AG04449 (cell line): Measurements from ENCODE around the gene SEC11A.
"Not testable (repeated sequence)": the region's sequence is repeated elsewhere in the genome, so short reads cannot be mapped to it uniquely, and the experiment has no call there.

Experiments
- CTCF ChIA-PET: fragments of 350-600 bp; formaldehyde crosslinking; extraction: SDS; loops from one replicate; lab custom pipeline; 2021; ENCODE audit warnings: antibody characterized with exemption; lab: Yijun Ruan, JAX
- POLR2A ChIA-PET: fragments of 400-600, 350-600 bp; formaldehyde crosslinking; extraction: SDS; loops from one replicate; lab custom pipeline; 2020; ENCODE audit warnings: antibody characterized with exemption, inconsistent platforms; lab: Yijun Ruan, JAX
- DNase-seq: peaks from one replicate; pipeline ENCODE4 v3.0.0-alpha.2; 2010; ENCODE audit warnings: low read depth, low spot score
- H3K4me3 ChIP-seq: 2 replicates; pipeline ENCODE4 v1.5.1; 2011; ENCODE audit warnings: low read depth, mild to moderate bottlenecking, control low read depth, low read length
- CTCF ChIP-seq: IDR thresholded peaks from one replicate; pipeline ENCODE4 v1.5.1; 2011; ENCODE audit warnings: mild to moderate bottlenecking, moderate library complexity, low read length, control low read depth, inconsistent platforms; ENCODE audit not compliant: insufficient read depth; ENCODE audit errors: missing control alignments

SEC11A gene

GRCh38 chr15:84760219-84760618 lies 44.3 kb upstream of the SEC11A start:
- CTCF ChIA-PET: no interaction called here
- H3K4me3 ChIP-seq: no peak overlapping the region
- no peak for DNase-seq
- POLR2A ChIA-PET: no interaction called here
- TF ChIP-seq CTCF: no peak

- ChIA-PET CTCF (no interaction called here), POLR2A (no interaction called here)
- DNase-seq: no peak
- TF ChIP-seq CTCF: no peak
- no peak overlapping the region for H3K4me3 ChIP-seq
Measured at GRCh38 chr15:84759018-84759417, 43.1 kb upstream of the SEC11A start.

GRCh38 chr15:84755736-84756527 lies 40.0 kb upstream of the SEC11A start:
- TF ChIP-seq CTCF: no peak
- H3K4me3 ChIP-seq: no peak overlapping the region
- no peak for DNase-seq
- ChIA-PET POLR2A (interaction anchor here (0.8 kb wide), 1 partner anchor 40 kb away, joined by 4 read pairs; the partner anchor contains the start of gene SEC11A), CTCF (interaction anchor here (1.0 to 1.2 kb wide), 2 partner anchors 13 to 122 kb away, joined by 3 to 4 read pairs; no protein-coding TSS in a partner anchor)

- POLR2A ChIA-PET: interaction anchor here (0.8 kb wide), 1 partner anchor 39 kb away, joined by 4 read pairs; the partner anchor contains the start of gene SEC11A
- H3K4me3 ChIP-seq, DNase-seq, CTCF ChIA-PET: not testable (repeated sequence)
Measured at GRCh38 chr15:84754889-84755288, 39.0 kb upstream of the SEC11A start.

GRCh38 chr15:84752700-84753099 lies 36.8 kb upstream of the SEC11A start:
- TF ChIP-seq CTCF: no peak
- CTCF ChIA-PET: interaction anchor here (1.3 to 1.6 kb wide), 2 partner anchors 94 to 97 kb away, joined by 4 read pairs; no protein-coding TSS in a partner anchor
- no peak for DNase-seq
- H3K4me3 ChIP-seq: no peak overlapping the region
- POLR2A ChIA-PET: interaction anchor here (0.6 kb wide), 1 partner anchor 17 kb away, joined by 4 read pairs; no protein-coding TSS in a partner anchor

GRCh38 chr15:84752195-84752594 lies 36.3 kb upstream of the SEC11A start:
- POLR2A ChIA-PET: interaction anchor here (0.5 to 0.6 kb wide), 2 partner anchors 9 to 17 kb away, joined by 3 to 4 read pairs; no protein-coding TSS in a partner anchor
- no peak for DNase-seq
- no peak for TF ChIP-seq CTCF
- CTCF ChIA-PET: interaction anchor here (1.3 to 1.6 kb wide), 2 partner anchors 94 to 96 kb away, joined by 4 read pairs; no protein-coding TSS in a partner anchor
- no peak overlapping the region for H3K4me3 ChIP-seq

- CTCF ChIA-PET: interaction anchor here (1.3 to 1.6 kb wide), 2 partner anchors 93 to 96 kb away, joined by 4 read pairs; no protein-coding TSS in a partner anchor
- POLR2A ChIA-PET, H3K4me3 ChIP-seq, DNase-seq: not testable (repeated sequence)
Measured at GRCh38 chr15:84751721-84752120, 35.8 kb upstream of the SEC11A start.
